Upper lobe of left lung (tissue), 4 donors: ENCODE measurements around the gene COQ10A.

Experiments used
- CTCF ChIP-seq, 6 experiments: fragments of 450-650 bp in 4 of 6; fragments of 200-600 bp in 2 of 6; sonication (generic) in 2 of 6; IDR thresholded peaks; one replicate each; pipeline ENCODE4 v1.5.1; 2016 to 2019; ENCODE audit warnings: antibody characterized with exemption in 6 of 6
- POLR2AphosphoS5 ChIP-seq, 2 donors: sonication (generic); formaldehyde crosslinking; IDR thresholded peaks; one replicate each; pipeline ENCODE4 v1.5.1; 2017; ENCODE audit warnings: antibody characterized with exemption in 2 of 2

DNA sequence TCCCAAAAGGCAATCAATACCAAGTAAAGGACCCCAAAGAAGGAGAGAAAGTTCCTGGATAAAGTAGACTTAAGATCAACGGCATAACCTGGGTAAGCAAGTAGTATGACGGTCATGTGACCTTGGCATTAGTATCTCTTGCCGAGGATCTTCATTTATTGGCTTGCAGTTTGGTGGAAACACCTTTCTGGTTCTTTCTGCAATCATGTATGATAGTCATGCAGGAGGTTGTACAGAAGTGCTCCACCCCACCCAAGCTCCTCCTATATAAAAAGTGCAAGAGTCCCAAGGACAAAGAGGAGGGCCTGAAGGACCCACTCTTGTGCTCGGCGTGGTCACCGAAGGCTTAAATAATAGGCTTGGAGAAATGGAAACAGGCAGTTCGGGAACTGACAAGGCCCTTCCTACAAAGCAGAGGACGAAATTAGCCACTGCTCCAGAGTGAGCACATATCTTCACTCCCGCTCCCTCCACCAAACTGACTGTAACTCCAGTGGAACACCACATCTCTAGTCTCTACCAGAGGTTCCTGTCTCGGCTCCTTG is 32.6 kb downstream of the COQ10A start:
- TF ChIP-seq POLR2AphosphoS5 (IDR thresholded peaks at IDR 0.05) (no peak), CTCF (IDR thresholded peaks at IDR 0.05) (no peak)
